Stimulated activated naive CD4-positive, alpha-beta T cell treated with Interleukin-2 at 50 U/mL for 16 hours (primary cell): ENCODE data around the gene RNF168.
"Not testable (repeated sequence)": the region's sequence is repeated elsewhere in the genome, so short reads cannot be mapped to it uniquely, and the experiment has no call there.

ENCODE experiments used
- DNase-seq: peaks from one replicate; lab custom pipeline; 2025; lab: John Stamatoyannopoulos, UW

Gene RNF168

GRCh38 chr3:196503196-196504076, at the start of gene RNF168:
TSS of gene RNF168 (minus strand) at chr3:196503768. CDS start at chr3:196503173, 595 bp downstream.
- peak; percentile 90 for DNase-seq

DNA sequence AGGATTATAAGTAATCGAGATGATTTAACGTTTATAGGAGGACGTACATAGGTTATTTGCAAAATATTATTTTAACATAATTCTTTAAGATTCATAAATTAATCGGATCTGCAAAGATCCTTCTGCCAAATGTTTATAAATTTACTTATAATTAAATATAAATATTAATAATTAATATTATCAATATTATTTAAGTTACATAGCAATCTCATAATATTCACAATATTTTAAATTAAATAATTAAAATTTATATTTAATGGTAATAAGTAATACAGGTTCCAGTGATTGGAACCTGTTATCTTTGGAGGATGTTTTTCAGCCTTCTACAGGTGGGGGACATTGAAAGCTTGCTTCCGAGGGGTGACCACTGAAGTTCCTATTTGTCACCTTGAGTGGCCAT, 48.7 kb upstream of the RNF168 start:
- no peak for DNase-seq

DNA sequence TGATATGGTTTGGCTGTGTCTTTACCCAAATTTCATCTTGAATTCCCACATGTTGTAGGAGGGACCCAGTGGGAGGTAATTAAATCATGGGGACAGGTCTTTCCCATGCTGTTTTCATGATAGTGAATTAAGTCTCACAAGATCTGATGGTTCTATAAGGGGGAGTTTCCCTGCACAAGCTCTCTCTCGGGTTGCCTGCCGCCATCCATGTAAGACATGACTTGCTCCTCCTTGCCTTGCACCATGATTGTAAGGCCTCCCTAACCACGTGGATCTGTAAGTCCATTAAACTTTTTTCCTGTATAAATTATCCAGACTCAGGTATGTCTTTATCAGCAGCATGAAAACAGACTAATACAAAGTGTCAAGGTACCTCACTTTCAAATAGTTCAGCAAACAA, 46.6 kb upstream of the RNF168 start:
- DNase-seq, result not testable (repeated sequence)

GRCh38 chr3:196549312-196549711, 45.7 kb upstream of the RNF168 start:
- not testable (repeated sequence) for DNase-seq

DNA sequence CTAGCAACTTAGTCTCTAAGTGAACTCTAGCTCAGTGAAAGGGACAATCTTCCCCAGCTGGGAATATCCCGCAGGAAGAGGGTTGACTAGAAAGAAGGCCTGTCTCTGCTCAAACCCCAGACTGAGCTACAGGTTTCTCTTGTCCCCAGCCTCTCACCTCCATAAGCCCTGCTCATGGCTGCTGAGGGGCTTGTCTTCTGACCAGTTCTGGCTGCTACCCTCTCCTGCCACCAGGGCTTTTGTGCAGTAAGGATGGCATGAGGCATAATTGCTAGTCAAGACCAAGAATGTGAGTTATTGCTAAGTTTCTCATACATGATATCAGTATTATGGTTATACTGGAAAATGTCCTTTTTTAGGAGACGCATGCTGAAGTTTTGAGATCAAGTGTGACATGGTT, 43.5 kb upstream of the RNF168 start:
- no peak for DNase-seq

- no peak for DNase-seq
Observed at GRCh38 chr3:196546537-196546936, 43.0 kb upstream of the RNF168 start.

DNA sequence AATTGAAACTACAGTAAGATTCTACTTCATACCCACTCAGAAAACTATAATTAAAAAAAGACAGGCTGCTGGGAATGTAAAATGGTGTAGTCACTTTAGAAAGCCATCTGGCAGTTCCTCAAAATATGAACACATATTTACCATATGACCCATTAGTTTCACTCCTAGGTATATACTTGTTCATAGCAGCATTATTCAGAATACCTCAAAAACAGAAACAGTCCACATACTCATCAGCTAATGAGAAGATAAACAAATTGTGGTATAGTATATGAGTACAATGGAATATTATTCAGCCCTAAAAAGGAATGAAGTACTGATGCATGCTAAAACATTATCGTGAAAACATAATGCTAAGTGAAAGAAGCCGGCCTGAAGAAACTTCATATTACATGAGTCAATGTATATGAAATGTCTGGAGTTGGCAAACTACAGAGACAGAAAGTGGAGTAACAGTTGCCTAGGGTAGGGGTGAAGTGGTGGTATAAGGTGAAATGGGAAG, 41.0 kb upstream of the RNF168 start:
- no peak for DNase-seq

DNA sequence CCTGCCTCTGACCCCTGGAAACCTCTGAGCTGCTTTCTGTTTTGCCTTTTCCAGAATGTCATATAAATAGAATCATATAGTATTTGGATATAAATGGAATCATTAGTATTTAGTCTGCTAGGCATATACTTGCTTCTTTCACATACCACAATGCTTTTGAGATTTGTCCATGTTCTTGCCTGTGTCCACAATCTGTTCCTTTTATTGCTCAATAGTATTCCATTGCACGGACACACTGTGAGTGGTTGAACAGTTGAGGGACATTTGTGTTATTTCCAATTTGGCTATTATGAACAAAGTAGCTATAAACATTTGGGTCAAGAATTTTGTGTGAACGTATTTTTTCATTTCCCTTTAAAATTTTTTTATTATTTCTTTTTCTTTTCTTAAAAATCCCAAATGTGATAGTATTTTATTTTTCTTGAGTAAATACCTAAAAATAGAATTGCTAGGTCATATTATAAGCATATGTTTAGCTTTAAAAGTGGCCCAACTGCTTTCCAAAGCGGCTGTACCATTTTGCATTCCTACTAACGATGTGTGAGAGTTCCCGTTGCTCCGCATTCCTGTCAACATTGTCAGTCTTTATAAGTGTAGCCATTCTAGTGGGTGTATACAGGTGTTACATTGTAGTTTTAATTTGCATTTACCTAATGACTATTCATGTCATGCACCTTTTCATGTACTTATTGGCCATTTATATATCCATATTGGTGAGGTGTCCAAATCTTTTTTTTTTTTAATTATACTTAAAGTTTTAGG, 38.3 kb upstream of the RNF168 start:
- no peak for DNase-seq

DNA sequence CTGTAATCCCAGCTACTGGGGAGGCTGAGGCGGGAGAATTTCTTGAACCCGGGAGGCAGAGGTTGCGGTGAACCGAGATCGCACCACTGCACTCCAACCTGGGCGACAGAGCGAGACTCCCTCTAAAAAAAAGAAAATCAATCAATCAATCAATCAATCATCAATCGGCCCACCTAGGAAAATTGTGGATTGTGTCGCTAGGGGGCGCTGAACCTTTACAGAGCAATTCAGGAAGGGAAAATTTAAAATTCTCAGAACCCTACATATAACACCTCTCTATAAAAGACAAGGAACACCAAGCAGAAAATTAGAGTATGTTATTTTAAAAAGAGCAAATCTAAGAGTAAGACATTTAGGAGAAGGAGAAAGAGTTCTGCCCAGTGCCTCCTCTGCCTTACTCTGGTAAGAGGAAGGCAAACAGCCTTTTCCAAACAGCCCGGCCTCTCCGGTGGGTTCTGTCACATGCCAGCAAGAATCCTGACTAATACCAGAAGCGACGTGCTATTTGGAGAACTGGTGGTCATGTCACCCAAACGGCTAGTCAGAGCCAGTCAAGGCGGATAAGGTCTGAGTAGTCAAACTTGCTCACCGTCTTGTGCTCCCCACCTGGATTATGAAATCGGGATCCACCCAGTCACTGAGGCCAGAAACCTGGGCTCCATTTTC, 33.9 kb upstream of the RNF168 start:
- peak; percentile 20 for DNase-seq

DNA sequence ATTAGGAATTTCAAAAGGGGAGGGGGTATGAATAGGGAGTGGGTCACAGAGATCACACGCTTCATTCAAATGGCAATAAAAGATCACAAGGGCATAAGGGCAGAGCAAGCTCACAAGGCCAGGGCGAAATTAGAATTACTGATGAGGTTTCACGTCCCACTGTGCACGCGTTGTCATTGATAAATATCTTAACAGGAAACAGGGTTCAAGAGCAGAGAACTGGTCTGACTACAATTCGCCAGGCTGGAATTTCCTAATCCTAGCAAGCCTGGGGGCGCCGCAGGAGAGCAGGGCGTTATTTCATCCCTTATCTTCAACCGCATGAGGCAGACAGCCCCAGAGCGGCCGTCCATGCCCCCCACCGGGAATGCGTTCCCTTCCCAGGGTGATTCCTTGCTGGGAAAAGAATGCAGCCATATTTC, 29.7 kb upstream of the RNF168 start:
- DNase-seq, result no peak

DNA sequence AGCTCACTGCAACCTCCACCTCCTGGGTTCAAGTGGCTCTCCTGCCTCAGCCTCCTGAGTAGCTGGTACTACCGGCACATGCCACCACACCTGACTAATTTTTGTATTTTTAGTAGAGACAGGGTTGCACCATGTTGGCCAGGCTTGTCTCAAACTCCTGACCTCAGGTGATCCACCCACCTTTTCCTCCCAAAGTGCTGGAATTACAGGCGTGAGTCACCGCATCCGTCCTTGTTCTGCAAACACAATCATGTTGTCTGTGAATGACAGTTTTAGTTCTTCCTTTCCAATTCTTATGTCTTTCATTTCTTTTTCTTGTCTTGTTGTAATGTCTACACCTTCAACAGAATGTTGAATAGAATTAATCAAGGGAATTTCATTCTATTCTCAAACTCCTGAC, 27.9 kb upstream of the RNF168 start:
- no peak for DNase-seq

GRCh38 chr3:196528639-196529233, 25.2 kb upstream of the RNF168 start:
- peak; percentile 76 for DNase-seq

GRCh38 chr3:196525141-196525540, 21.6 kb upstream of the RNF168 start:
- DNase-seq, result no peak

GRCh38 chr3:196524527-196524926, 21.0 kb upstream of the RNF168 start:
- DNase-seq, result no peak

GRCh38 chr3:196523841-196524240, 20.3 kb upstream of the RNF168 start:
- DNase-seq, result no peak

DNA sequence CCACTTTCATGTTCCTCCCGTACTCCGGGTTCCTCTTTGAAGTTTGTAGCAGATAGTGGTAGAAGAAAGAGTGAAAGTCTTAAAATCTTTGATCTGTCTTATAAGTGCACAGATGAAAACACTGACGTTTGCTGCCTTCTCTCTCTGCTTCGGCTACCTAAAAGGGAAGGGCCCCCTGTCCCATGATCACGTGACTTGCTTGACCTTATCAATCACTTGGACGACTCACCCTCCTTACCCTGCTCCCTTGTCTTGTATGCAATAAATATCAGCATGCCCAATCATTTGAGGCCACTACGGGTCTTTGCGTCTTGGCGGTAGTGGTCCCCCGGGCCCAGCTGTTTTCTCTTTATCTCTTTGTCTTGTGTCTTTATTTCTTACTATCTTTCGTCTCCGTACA, 17.7 kb upstream of the RNF168 start:
- not testable (repeated sequence) for DNase-seq

DNA sequence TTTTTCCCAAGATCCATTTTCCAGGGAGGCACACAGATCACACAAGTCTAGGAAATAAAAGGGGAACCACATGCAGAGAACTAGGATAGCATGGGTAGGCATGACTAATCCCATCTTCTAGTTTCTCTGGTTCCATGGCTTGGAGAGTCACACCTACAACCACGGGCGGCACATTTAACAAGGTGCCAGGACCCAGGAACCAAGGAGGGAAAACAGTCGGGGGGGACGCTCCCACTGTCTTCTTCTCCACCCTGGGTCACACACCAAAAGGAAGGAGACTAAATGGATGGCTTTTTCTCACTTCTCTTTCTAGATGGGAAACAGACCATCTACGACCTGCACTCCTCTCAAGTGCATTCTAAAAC, 16.1 kb upstream of the RNF168 start:
- DNase-seq, result no peak

DNA sequence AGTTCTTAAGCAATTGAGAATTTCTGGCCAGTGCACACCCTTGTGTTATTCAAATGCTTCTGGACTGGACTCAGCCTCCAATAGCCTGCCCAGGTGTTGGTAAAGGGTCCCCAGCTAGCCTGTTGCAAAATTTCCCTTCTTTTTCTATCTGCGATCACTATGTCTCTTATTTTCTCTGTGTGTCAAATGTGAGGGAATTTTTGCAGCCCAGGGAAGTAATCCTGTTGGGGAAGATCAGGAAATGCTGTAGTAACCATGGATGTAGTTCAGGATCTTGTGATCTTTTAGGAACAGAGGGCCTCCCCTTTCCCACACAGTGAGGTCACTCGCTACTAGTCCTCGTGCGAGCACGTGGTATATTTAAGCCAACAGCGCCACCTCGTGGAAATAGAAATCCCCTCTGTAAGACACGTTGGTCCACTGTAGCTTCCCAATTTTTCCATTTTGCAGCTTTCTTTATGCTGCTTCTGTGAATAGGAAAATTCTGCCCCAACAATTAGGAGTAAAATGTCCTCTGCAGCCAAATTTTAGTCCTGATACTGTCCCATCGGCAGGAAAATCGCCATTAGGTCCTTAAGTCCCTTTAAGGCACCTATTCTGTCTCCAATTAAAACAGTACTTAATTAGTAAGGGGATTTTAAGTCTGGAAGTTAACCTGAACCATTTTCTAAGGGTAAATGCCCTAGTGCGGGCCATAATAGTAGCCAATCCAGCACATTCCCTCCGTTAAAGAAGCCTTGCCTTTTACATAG, 15.6 kb upstream of the RNF168 start:
- peak; percentile 50 for DNase-seq

- DNase-seq, result no peak
Observed at GRCh38 chr3:196517919-196518318, 14.4 kb upstream of the RNF168 start.

GRCh38 chr3:196517162-196517800, 13.7 kb upstream of the RNF168 start:
- no peak for DNase-seq
